H9 (cell line): ENCODE results near the gene MTURN. TPM values are rescaled to one million over a fixed set of nuclear protein-coding genes. Genes with fewer than 3 reads are reported as not detected.

Experiments
- DNase-seq: peaks from one replicate; pipeline ENCODE4 v3.0.0-alpha.2; 2017
- H2AFZ ChIP-seq: one replicate; pipeline ENCODE4 v1.6.1; 2013; ENCODE audit warnings: mild to moderate bottlenecking, low read length, control low read depth, moderate library complexity
- H2AK5ac ChIP-seq: 2 replicates; pipeline ENCODE4 v1.6.1; 2013; ENCODE audit warnings: low read length, control low read depth, mixed read lengths; ENCODE audit not compliant: insufficient read length
- H2BK120ac ChIP-seq: one replicate; pipeline ENCODE4 v1.6.1; 2013; ENCODE audit warnings: low read depth, mild to moderate bottlenecking, low read length, control low read depth, inconsistent platforms; ENCODE audit not compliant: poor library complexity, severe bottlenecking
- H2BK12ac ChIP-seq: 2 replicates; pipeline ENCODE4 v1.6.1; 2013; ENCODE audit warnings: low read length, control low read depth, mixed read lengths, low read depth; ENCODE audit not compliant: insufficient read length
- H2BK15ac ChIP-seq: 2 replicates; pipeline ENCODE4 v1.6.1; 2013; ENCODE audit warnings: low read depth, low read length, control low read depth
- H2BK20ac ChIP-seq: one replicate; pipeline ENCODE4 v1.6.1; 2013; ENCODE audit warnings: low read depth, mild to moderate bottlenecking, low read length, control low read depth, inconsistent platforms; ENCODE audit not compliant: poor library complexity, severe bottlenecking
- H2BK5ac ChIP-seq: 2 replicates; pipeline ENCODE4 v1.6.1; 2013; ENCODE audit warnings: low read length, control low read depth, mixed read lengths; ENCODE audit not compliant: insufficient read length
- H3K14ac ChIP-seq: 2 replicates; pipeline ENCODE4 v1.6.1; 2013; ENCODE audit warnings: low read length, control low read depth; ENCODE audit not compliant: insufficient read depth
- H3K18ac ChIP-seq: 2 replicates; pipeline ENCODE4 v1.6.1; 2013; ENCODE audit warnings: low read depth, mild to moderate bottlenecking, mixed read lengths, low read length, control low read depth; ENCODE audit not compliant: insufficient read length
- H3K23ac ChIP-seq: 2 replicates; pipeline ENCODE4 v1.6.1; 2013; ENCODE audit warnings: low read length, control low read depth, mixed read lengths, low read depth; ENCODE audit not compliant: insufficient read length
- H3K23me2 ChIP-seq: 2 replicates; pipeline ENCODE4 v1.6.1; 2013; ENCODE audit warnings: low read depth, mild to moderate bottlenecking, mixed read lengths, low read length, control low read depth; ENCODE audit not compliant: insufficient read length, poor library complexity, severe bottlenecking
- H3K27ac ChIP-seq: 2 replicates; pipeline ENCODE4 v1.5.1; 2013; ENCODE audit warnings: low read length, control low read depth, mixed read lengths, low read depth; ENCODE audit not compliant: insufficient read length
- H3K27me3 ChIP-seq: 2 replicates; pipeline ENCODE4 v1.6.1; 2013; ENCODE audit warnings: low read length, control low read depth, inconsistent platforms; ENCODE audit not compliant: insufficient read depth
- H3K4ac ChIP-seq: 2 replicates; pipeline ENCODE4 v1.6.1; 2013; ENCODE audit warnings: low read depth, mild to moderate bottlenecking, control low read depth, inconsistent platforms, low read length, moderate library complexity
- H3K4me1 ChIP-seq: 2 replicates; pipeline ENCODE4 v1.6.1; 2013; ENCODE audit warnings: low read length, control low read depth, inconsistent platforms; ENCODE audit not compliant: insufficient read depth
- H3K4me2 ChIP-seq: 2 replicates; pipeline ENCODE4 v1.6.1; 2013; ENCODE audit warnings: low read length, control low read depth, mixed read lengths; ENCODE audit not compliant: insufficient read length, insufficient read depth
- H3K56ac ChIP-seq: 2 replicates; pipeline ENCODE4 v1.6.1; 2013; ENCODE audit warnings: low read depth, mild to moderate bottlenecking, mixed read lengths, low read length, control low read depth; ENCODE audit not compliant: insufficient read length
- H3K79me1 ChIP-seq: 2 replicates; pipeline ENCODE4 v1.6.1; 2013; ENCODE audit warnings: low read depth, mild to moderate bottlenecking, moderate library complexity, low read length, control low read depth, inconsistent platforms; ENCODE audit not compliant: insufficient read depth, poor library complexity, severe bottlenecking
- H3K79me2 ChIP-seq: 2 replicates; pipeline ENCODE4 v1.6.1; 2013; ENCODE audit warnings: low read length, control low read depth, inconsistent platforms; ENCODE audit not compliant: insufficient read depth
- H3K9ac ChIP-seq: 2 replicates; pipeline ENCODE4 v1.6.1; 2013; ENCODE audit warnings: low read length, control low read depth, mixed read lengths; ENCODE audit not compliant: insufficient read length; ENCODE audit errors: extremely low read depth
- H3K9me3 ChIP-seq: one replicate; pipeline ENCODE4 v1.6.1; 2013; ENCODE audit warnings: low read depth, low read length, inconsistent platforms; ENCODE audit not compliant: control insufficient read depth
- H3T11ph ChIP-seq: one replicate; pipeline ENCODE4 v1.6.1; 2013; ENCODE audit warnings: mild to moderate bottlenecking, low read length, control low read depth, inconsistent platforms
- H4K20me1 ChIP-seq: one replicate; pipeline ENCODE4 v1.6.1; 2013; ENCODE audit not compliant: control insufficient read depth, insufficient read length, insufficient read depth
- H4K5ac ChIP-seq: 2 replicates; pipeline ENCODE4 v1.6.1; 2013; ENCODE audit warnings: low read depth, mild to moderate bottlenecking, mixed read lengths, low read length, control low read depth; ENCODE audit not compliant: insufficient read length
- H4K8ac ChIP-seq: replicated peaks from 2 replicates; pipeline ENCODE4 v1.6.1; 2013; ENCODE audit warnings: low read length, control low read depth, mixed read lengths, low read depth; ENCODE audit not compliant: insufficient read length
- H4K91ac ChIP-seq: 2 replicates; pipeline ENCODE4 v1.6.1; 2013; ENCODE audit warnings: low read depth, mild to moderate bottlenecking, moderate library complexity, mixed read lengths, low read length, control low read depth; ENCODE audit not compliant: insufficient read length
- H3K27ac Mint-ChIP-seq, 3 experiments: 2 replicates in 2 of 3; 3 replicates in 1 of 3; pipeline ENCODE4 v1.8.0; 2020 to 2021; ENCODE audit warnings: mixed read lengths in 3 of 3, mild to moderate bottlenecking in 1 of 3, moderate library complexity in 1 of 3
- H3K27me3 Mint-ChIP-seq: 2 replicates; pipeline ENCODE4 v1.8.0; 2021; ENCODE audit warnings: low read depth, mild to moderate bottlenecking, moderate library complexity, mixed read lengths
- H3K36me3 Mint-ChIP-seq, 3 experiments: 2 replicates in 2 of 3; 3 replicates in 1 of 3; pipeline ENCODE4 v1.8.0; 2020 to 2021; ENCODE audit warnings: low read depth in 3 of 3, mixed read lengths in 3 of 3; ENCODE audit not compliant: insufficient read depth in 1 of 3
- H3K4me1 Mint-ChIP-seq, 2 experiments: 2 replicates each; pipeline ENCODE4 v1.8.0; 2020; ENCODE audit warnings: mixed read lengths in 2 of 2
- H3K4me3 Mint-ChIP-seq, 2 experiments: 2 replicates in 1 of 2; 3 replicates in 1 of 2; pipeline ENCODE4 v1.8.0; 2020 to 2021; ENCODE audit warnings: mild to moderate bottlenecking in 2 of 2, mixed read lengths in 2 of 2, moderate library complexity in 1 of 2
- H3K9me3 Mint-ChIP-seq, 2 experiments: 2 replicates in 1 of 2; 3 replicates in 1 of 2; pipeline ENCODE4 v1.8.0; 2020; ENCODE audit warnings: mild to moderate bottlenecking in 2 of 2, mixed read lengths in 2 of 2, moderate library complexity in 1 of 2
- CTCF ChIP-seq: fragments of 200-600 bp; sonication (generic); conservative IDR thresholded peaks from 3 replicates; pipeline ENCODE4 v1.8.0; 2021; ENCODE audit warnings: antibody characterized with exemption, mild to moderate bottlenecking
- WGBS: extraction: QIAGEN DNeasy Blood & Tissue Kit; methylation state at CpG from one replicate; pipeline ENCODE4 v1.1.7; 2013; ENCODE audit warnings: missing lambda C conversion rate, low lambda C conversion rate, mixed read lengths; ENCODE audit not compliant: insufficient read length; ENCODE audit errors: extremely low coverage; 5-methylcytosine and 5-hydroxymethylcytosine counted together
- total RNA-seq: library from RNA; stranded (reverse); gene quantifications from 2 replicates; pipeline ENCODE4 v1.2.1, GENCODE V29; 2021

The MTURN gene
- total RNA-seq, 1 experiment from 2014 or later: 3.4 TPM

- H4K8ac ChIP-seq: no peak overlapping the region
- no peaks in the 10 kb centered on the region for H3K79me1 ChIP-seq
- TF ChIP-seq CTCF: no peak
- H3K27ac ChIP-seq: no peak overlapping the region
- Mint-ChIP-seq H3K4me3 (no peak overlapping the region; a peak in 1 of 5 replicates), H3K36me3 (no peaks in the 10 kb centered on the region; a peak in 1 of 7 replicates), H3K27me3 (peaks cover 42% of the 10 kb centered on the region), H3K4me1 (peaks cover 70 to 72% of the 10 kb centered on the region in 2 experiments), H3K27ac (no peak overlapping the region), H3K9me3 (no peaks in the 10 kb centered on the region)
- no peak overlapping the region for H2BK20ac ChIP-seq
- no peak overlapping the region for H3K4ac ChIP-seq
- H3K14ac ChIP-seq: no peak overlapping the region
- no peak overlapping the region for H3K18ac ChIP-seq
- no peak overlapping the region for H2BK15ac ChIP-seq
- no peak overlapping the region for H4K91ac ChIP-seq
- H3T11ph ChIP-seq: no peak overlapping the region
- H3K9ac ChIP-seq: no peak overlapping the region
- H3K56ac ChIP-seq: no peak overlapping the region
- no peak for DNase-seq
- no peaks in the 10 kb centered on the region for H4K20me1 ChIP-seq
- WGBS: no CpG with 5 or more reads among the region's 12 CpGs
- H2BK120ac ChIP-seq: no peak overlapping the region
- no peak overlapping the region for H2AK5ac ChIP-seq
- H3K23ac ChIP-seq: no peak overlapping the region
- H4K5ac ChIP-seq: no peak overlapping the region
- H3K4me2 ChIP-seq: no peak overlapping the region
- H3K79me2 ChIP-seq: no peaks in the 10 kb centered on the region
- no peak overlapping the region for H2BK12ac ChIP-seq
- peaks cover 9% of the 10 kb centered on the region for H3K4me1 ChIP-seq
- no peaks in the 10 kb centered on the region; the same call in 1 of the 2 replicates for H3K27me3 ChIP-seq
- no peaks in the 10 kb centered on the region for H3K23me2 ChIP-seq
- H3K9me3 ChIP-seq: no peaks in the 10 kb centered on the region
- no peak overlapping the region for H2BK5ac ChIP-seq
- H2AFZ ChIP-seq: no peak overlapping the region
Measured at GRCh38 chr7:30166155-30166840, 31.5 kb downstream of the MTURN start.
